ENCODE results near the gene OR8B8. TPM values are rescaled to one million over a fixed set of nuclear protein-coding genes. Genes with fewer than 3 reads are reported as not detected.

OR8B8 gene
- total and polyA plus RNA-seq, 2 of the 4 experiments (the other 2 are of a cell fraction), result not detected

GRCh38 chr11:124394408-124394807 is 51.1 kb downstream of the OR8B8 start:
- CTCF ChIA-PET, result interaction anchor here (0.5 to 0.7 kb wide), 2 partner anchors 22 to 153 kb away, joined by 3 read pairs; no protein-coding TSS in a partner anchor
- no TSS peak for BruUV-seq (replicated peaks)
- no peak overlapping the region for H3K9ac ChIP-seq (ENCODE audit: low read depth, low read length)
- dilution Hi-C loops (cut with HindIII; ENCODE audit: low sequenced_read_pairs, unreplicated experiment), result no loop called here
- DNase-seq, result peak; percentile 47
- ATAC-seq (ENCODE audit: low read depth), result no peak
- no peak overlapping the region for H3K4ac ChIP-seq (ENCODE audit: low read depth, low read length)
- H3K79me1 ChIP-seq (ENCODE audit: low read depth in 1 of 2, low read length in 2 of 2), result no peaks in the 10 kb centered on the region
- H3K56ac ChIP-seq (ENCODE audit: extremely low read depth, insufficient read depth, low read length), result no peak overlapping the region
- no peaks in the 10 kb centered on the region for H3K9me1 ChIP-seq (ENCODE audit: insufficient read depth, low read length)
- in situ Hi-C loops (cut with MboI; ENCODE audit: low sequenced_read_pairs), result no loop called here
- intact Hi-C loops (cut with micrococcal nuclease), result no loop called here
- no peaks in the 10 kb centered on the region for H3K4me1 ChIP-seq (ENCODE audit: control insufficient read depth, insufficient read depth, low read length)
- H2BK15ac ChIP-seq (ENCODE audit: low read depth, low read length), result no peak overlapping the region
- H3K4me3 ChIP-seq (ENCODE audit: insufficient read depth, low read depth, low read length), result no peak overlapping the region
- H2BK5ac ChIP-seq (ENCODE audit: low read depth, low read length, poor library complexity, severe bottlenecking), result no peak overlapping the region
- H2BK120ac ChIP-seq (ENCODE audit: low read depth, low read length), result no peak overlapping the region
- no peak overlapping the region for H2AFZ ChIP-seq (replicated peaks; ENCODE audit: low read length, poor library complexity)
- WGBS, 2 experiments (ENCODE audit: extremely low coverage in 2 of 2, insufficient read length in 1 of 2), result no CpG with 5 or more reads among the region's 3 CpGs
- no peak overlapping the region for H3K18ac ChIP-seq (ENCODE audit: low read depth, low read length)
- no peak overlapping the region for H2BK20ac ChIP-seq (ENCODE audit: low read depth, low read length)
- H3K4me2 ChIP-seq (ENCODE audit: low read depth, low read length), result no peak overlapping the region
- POLR2A ChIA-PET (ENCODE audit: unreplicated experiment), result no interaction called here
- 0 out of 2 replicates have a peak, but pooled peaks have one; percentile 6 for TF ChIP-seq NFE2L2 (IDR thresholded peaks at IDR 0.05; ENCODE audit: low read depth, low read length)
- no peak for TF ChIP-seq CTCF (conservative IDR thresholded peaks at IDR 0.05; ENCODE audit: low read depth, low read length)
- no peak for TF ChIP-seq RAD21 (IDR thresholded peaks at IDR 0.05; ENCODE audit: low read length)
- TF ChIP-seq SMC3 (IDR thresholded peaks at IDR 0.05; ENCODE audit: low read depth, low read length), result no peak
- no peak for TF ChIP-seq POLR2A (IDR thresholded peaks at IDR 0.05; ENCODE audit: low read depth, low read length)
- TF ChIP-seq MAZ (IDR thresholded peaks at IDR 0.05; ENCODE audit: borderline replicate concordance, low read depth, low read length), result no peak
- no peak for TF ChIP-seq FOS (IDR thresholded peaks at IDR 0.05; ENCODE audit: low read depth, low read length)
- no peaks in the 10 kb centered on the region for H4K20me1 ChIP-seq (ENCODE audit: insufficient read depth, low read length)
- no peak overlapping the region for H3K23ac ChIP-seq (ENCODE audit: low read depth, low read length)
- H3K9me3 ChIP-seq (ENCODE audit: control insufficient read depth, insufficient read depth, low read length), result no peaks in the 10 kb centered on the region
- no peak overlapping the region for H4K8ac ChIP-seq (ENCODE audit: low read depth in 2 of 2, low read length in 2 of 2)
- no peak overlapping the region for H4K91ac ChIP-seq (ENCODE audit: insufficient read depth, low read depth, low read length)
- no peak overlapping the region for H3K27ac ChIP-seq (ENCODE audit: insufficient read depth, low read length)
- H3K27me3 ChIP-seq (ENCODE audit: control insufficient read depth, insufficient read depth, low read length), result no peaks in the 10 kb centered on the region; the same call in 1 of the 2 replicates
- H3K36me3 ChIP-seq (ENCODE audit: control insufficient read depth, insufficient read depth, low read length), result no peaks in the 10 kb centered on the region
- H2AK9ac ChIP-seq (replicated peaks; ENCODE audit: low read depth, low read length, poor library complexity), result no peak overlapping the region
- no peak overlapping the region for H2AK5ac ChIP-seq (ENCODE audit: low read depth, low read length)
- H4K5ac ChIP-seq (ENCODE audit: low read depth, low read length), result no peak overlapping the region
- no peak overlapping the region for H3K14ac ChIP-seq (replicated peaks; ENCODE audit: low read depth, low read length)

Other genes with a start within 250 kb of the OR8B8 start
- gene OR8G1, start 204.6 kb downstream of the OR8B8 start, total RNA-seq (2012; rRNA removed), result not detected in 2 replicates
- gene OR8G1, start 204.6 kb downstream of the OR8B8 start, polyA plus RNA-seq (2012; rRNA removed), result not detected in 2 replicates
- not detected in 2 replicates for gene OR8G5, start 189.3 kb downstream of the OR8B8 start, total RNA-seq (2012; rRNA removed)
- not detected in 2 replicates for gene OR8G5, start 189.3 kb downstream of the OR8B8 start, polyA plus RNA-seq (2012; rRNA removed)
- gene OR8D1, start 131.7 kb downstream of the OR8B8 start, total RNA-seq (2012; rRNA removed), result not detected in 2 replicates
- not detected in 2 replicates for gene OR8D1, start 131.7 kb downstream of the OR8B8 start, polyA plus RNA-seq (2012; rRNA removed)
- gene OR8D2, start 125.5 kb downstream of the OR8B8 start, total RNA-seq (2012; rRNA removed), result not detected in 2 replicates
- not detected in 2 replicates for gene OR8D2, start 125.5 kb downstream of the OR8B8 start, polyA plus RNA-seq (2012; rRNA removed)
- gene OR8B2, start 61.2 kb downstream of the OR8B8 start, total RNA-seq (2012; rRNA removed), result not detected in 2 replicates
- not detected in 2 replicates for gene OR8B2, start 61.2 kb downstream of the OR8B8 start, polyA plus RNA-seq (2012; rRNA removed)
- gene OR8B3, start 46.7 kb downstream of the OR8B8 start, total RNA-seq (2012; rRNA removed), result not detected in 2 replicates
- not detected in 2 replicates for gene OR8B3, start 46.7 kb downstream of the OR8B8 start, polyA plus RNA-seq (2012; rRNA removed)
- not detected in 2 replicates for gene OR8B4, start 20.8 kb downstream of the OR8B8 start, total RNA-seq (2012; rRNA removed)
- not detected in 2 replicates for gene OR8B4, start 20.8 kb downstream of the OR8B8 start, polyA plus RNA-seq (2012; rRNA removed)
- not detected in 2 replicates for gene OR8B12, start 98.0 kb upstream of the OR8B8 start, total RNA-seq (2012; rRNA removed)
- gene OR8B12, start 98.0 kb upstream of the OR8B8 start, polyA plus RNA-seq (2012; rRNA removed), result not detected in 2 replicates
- not detected in 2 replicates for gene OR8A1, start 124.3 kb upstream of the OR8B8 start, total RNA-seq (2012; rRNA removed)
- not detected in 2 replicates for gene OR8A1, start 124.3 kb upstream of the OR8B8 start, polyA plus RNA-seq (2012; rRNA removed)
- not detected in 2 replicates for gene PANX3, start 165.7 kb upstream of the OR8B8 start, total RNA-seq (2012; rRNA removed)
- gene PANX3, start 165.7 kb upstream of the OR8B8 start, polyA plus RNA-seq (2012; rRNA removed), result not detected in 2 replicates
- 11.9 and 13.3 TPM in 2 replicates for gene TBRG1, start 177.2 kb upstream of the OR8B8 start, total RNA-seq (2012; rRNA removed)
- gene TBRG1, start 177.2 kb upstream of the OR8B8 start, polyA plus RNA-seq (2012; rRNA removed), result 20.2 and 23.2 TPM in 2 replicates
- gene SIAE, start 228.0 kb upstream of the OR8B8 start, total RNA-seq (2012; rRNA removed), result 3.3 and 4.7 TPM in 2 replicates
- gene SIAE, start 228.0 kb upstream of the OR8B8 start, polyA plus RNA-seq (2012; rRNA removed), result 11.3 and 12.0 TPM in 2 replicates
- 9.9 and 14.4 TPM in 2 replicates for gene SPA17, start 228.2 kb upstream of the OR8B8 start, total RNA-seq (2012; rRNA removed)
- 10.6 and 11.5 TPM in 2 replicates for gene SPA17, start 228.2 kb upstream of the OR8B8 start, polyA plus RNA-seq (2012; rRNA removed)